Activated CD4-positive, CD25-positive, alpha-beta regulatory T cell (primary cell): ENCODE results near the gene MAD2L1.
"Not testable (repeated sequence)": the region's sequence is repeated elsewhere in the genome, so short reads cannot be mapped to it uniquely, and the experiment has no call there.

Experiments
- DNase-seq, 4 experiments: peaks; one replicate each; lab custom pipeline; 2025; lab: John Stamatoyannopoulos, UW

The MAD2L1 gene

DNA sequence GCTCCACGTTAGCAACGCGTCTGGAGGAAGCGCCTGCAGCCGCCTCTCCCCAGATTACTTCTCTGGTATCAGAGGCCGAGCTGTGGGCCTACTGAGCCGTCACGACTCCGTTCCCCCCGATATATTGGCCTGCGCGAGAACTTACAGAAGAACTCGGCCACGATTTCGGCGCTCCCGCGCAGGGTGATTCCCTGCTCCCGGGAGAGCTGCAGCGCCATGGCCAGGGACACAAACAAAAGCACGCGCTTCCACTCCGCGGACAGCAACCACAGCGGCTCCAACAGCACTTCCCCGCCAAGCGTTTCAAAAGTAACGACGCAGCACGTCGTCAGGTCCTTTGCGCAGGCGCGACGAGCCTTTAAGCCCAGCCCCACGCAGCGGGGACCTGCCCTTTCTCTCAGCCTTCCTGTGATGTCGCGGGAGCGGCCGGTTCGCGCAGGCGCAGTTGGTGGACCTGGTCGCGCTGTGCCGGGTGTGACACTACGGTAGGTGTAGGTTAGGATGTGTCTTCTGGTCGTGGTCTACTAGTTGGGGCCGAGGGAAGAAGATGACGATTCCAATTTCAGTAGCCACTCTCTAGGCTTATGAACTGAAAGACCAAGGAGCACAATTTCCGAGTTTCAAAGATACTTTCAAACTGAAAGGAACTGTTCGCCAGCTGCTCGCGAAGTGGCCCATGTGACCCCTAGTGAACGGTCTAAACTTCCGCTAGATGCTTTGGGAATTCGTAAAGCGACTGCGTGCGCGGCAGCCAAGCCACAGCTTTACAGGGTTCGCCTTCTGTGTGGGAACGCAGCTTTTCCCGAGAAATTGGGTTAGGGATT, at the start of gene MAD2L1:
Gene MAD2L1 (minus strand): TSS at position 332 of the 824 bp plus-strand sequence. CDS start 114 bp downstream, at position 218.
- peak; percentile 96 to 99 (median 97) for DNase-seq

DNA sequence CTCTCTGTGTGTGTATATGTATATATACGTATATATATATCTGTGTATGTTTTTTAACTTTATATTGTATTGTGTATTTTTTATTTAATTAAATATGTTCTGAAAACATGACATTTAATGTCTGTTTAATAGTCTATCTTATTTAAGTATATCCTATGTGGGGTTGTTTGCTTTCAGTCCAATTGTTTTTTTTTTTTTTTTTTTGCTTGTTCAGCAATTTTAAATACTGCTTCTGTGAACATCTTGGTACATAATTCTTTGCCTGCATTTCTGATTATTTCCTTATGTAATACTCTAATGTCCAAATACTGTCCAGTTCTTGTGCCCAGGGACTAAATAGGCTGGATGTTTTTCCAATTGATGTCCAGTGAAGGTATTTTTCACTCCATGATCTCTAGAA, 45.1 kb upstream of the MAD2L1 start:
- DNase-seq, result no peak

- DNase-seq, result no peak
These were observed 42.8 kb upstream of the MAD2L1 start for GRCh38 chr4:120109406-120109805.

DNA sequence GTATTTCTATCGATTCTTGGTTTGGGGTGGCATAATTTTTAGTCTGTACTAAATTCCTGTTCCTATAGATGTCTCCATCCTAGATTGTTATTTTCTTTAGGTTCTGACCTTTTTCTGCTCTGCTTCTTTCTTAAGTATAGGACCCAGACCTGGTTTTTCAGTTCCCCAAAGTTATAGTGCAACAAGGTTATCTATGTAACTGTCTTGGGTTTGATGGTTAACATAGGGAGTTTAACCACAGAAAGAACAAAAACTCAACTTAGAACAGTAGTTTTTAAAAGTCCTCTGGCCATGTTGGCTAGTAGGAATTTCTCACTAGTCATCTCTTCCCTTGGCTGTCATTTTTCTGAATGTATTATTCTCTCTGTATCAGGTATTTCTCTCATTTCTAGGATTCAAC, 38.8 kb upstream of the MAD2L1 start:
- DNase-seq, result no peak

GRCh38 chr4:120096508-120097297, 30.1 kb upstream of the MAD2L1 start:
- DNase-seq, result no peak

DNA sequence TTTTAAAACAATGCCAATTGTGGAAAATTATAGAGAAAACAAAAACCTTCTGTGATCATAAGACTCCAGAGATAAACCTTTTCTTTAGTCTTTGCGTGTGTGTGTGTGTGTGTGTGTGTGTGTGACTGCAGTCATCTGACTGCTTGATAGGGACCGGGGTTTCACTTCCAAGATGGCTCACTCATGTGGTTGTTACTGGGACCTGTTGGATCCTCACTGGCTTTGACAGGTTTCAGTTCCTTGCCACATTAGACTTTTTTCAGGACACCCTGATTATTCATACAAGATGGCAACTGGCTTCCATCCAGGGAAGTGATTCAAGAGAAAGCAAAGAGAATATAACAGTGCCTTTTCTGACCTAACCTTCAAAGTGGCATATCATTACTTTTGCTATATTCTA, 21.9 kb upstream of the MAD2L1 start:
- DNase-seq, result no peak

- not testable (repeated sequence) for DNase-seq
These were observed 21.4 kb upstream of the MAD2L1 start for GRCh38 chr4:120088066-120088465.

- DNase-seq, result no peak
These were observed 19.1 kb upstream of the MAD2L1 start for GRCh38 chr4:120085705-120086104.

GRCh38 chr4:120084327-120084726, 17.7 kb upstream of the MAD2L1 start:
- no peak for DNase-seq

DNA sequence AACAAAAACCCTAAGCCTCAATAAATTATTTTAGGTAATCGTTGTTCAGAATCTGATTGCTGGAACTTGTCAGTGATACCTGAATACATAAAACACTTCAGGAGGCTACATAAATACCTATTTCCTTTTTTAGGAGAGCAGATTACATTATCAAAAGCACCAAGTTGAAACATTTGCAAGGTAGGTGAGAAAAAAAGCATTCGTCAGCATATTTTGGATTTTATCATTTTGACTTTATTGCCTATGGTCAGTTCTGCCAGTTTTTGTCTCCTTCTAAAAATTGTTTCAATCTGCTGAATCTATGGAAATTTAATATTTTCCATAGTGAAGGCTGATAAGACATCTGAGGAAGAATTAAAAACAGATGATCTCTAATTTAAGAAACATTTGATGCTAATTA, 16.5 kb upstream of the MAD2L1 start:
- no peak for DNase-seq

- DNase-seq, result no peak
These were observed 15.6 kb upstream of the MAD2L1 start for GRCh38 chr4:120082251-120082650.

- DNase-seq, result no peak
These were observed 15.1 kb upstream of the MAD2L1 start for GRCh38 chr4:120081726-120082125.

GRCh38 chr4:120080533-120080932, 13.9 kb upstream of the MAD2L1 start:
- no peak for DNase-seq

DNA sequence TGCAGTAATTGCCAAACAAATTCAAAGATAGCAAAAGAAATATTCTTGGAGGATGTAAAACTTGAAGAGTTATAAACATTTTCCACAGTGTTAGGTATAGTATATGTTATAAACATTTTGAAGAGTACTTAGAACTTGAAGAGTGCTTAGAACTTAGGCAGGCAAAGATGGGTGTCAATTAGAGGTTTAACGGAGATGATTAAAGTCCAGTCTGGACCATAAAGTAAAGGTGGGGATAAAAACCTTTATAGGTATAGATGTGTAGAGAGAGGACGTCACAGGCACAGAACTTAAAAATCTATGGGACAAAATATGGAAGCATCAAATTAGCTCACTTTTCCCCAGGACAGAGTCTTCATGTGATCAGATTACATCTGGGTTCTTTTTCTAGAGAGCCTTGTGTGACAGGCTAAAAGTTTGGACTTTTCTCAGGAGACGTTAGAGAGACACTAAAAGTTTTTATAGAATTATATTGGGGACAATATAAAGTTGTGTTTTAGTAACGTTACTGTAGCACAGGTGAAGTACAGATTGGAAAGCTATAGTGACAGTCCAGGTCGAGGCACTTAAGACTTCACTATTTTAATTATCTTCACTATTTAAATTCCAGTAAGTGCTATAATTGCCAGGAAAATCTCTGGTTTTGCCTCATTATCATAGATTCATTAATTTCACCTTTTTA, 13.3 kb upstream of the MAD2L1 start:
- no peak for DNase-seq

DNA sequence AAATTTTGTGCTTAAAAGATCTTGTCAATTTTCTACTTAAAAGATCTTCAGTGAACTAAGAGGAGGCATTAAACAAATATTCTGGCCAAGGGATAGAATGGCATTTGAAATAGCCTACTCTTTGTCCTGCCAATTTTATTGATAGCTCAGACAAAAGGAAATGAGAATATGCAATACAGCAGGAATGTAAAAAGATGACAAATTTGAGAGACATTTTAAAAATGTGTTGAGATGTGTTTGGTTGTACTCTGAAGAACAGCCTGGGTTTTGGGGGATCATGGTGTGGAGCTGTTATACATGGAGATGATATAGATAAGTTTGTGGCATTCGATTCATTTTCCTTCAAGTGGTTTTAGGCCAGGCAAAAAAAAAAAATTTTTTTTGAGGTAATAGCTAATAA, 11.6 kb upstream of the MAD2L1 start:
- DNase-seq, result no peak

GRCh38 chr4:120071192-120071795, 4.6 kb upstream of the MAD2L1 start:
- peak in 3 of 4 experiments; percentile 6 to 10 (median 8) for DNase-seq

DNA sequence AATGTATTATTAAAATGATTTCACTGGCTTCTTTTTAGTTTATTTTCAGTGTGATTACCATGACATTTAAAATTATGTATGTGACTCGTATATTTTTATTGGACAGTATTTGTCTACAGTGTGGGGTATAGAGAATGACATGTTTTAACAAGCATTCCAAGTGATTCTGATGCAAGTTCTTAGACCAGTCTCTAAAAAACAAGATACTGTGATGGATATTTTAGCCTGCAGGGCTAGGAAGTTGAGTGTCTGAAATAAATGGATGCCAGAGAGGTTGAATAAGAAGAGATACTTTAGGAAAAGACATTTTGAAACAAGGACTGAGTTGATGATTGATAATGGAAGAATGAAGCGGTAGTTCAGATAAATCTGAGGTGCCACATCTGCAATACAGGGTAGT, 3.5 kb upstream of the MAD2L1 start:
- DNase-seq, result no peak

GRCh38 chr4:120065974-120066516, 603 bp downstream of the MAD2L1 start:
- DNase-seq, result peak in 1 of 4 experiments; percentile 31

DNA sequence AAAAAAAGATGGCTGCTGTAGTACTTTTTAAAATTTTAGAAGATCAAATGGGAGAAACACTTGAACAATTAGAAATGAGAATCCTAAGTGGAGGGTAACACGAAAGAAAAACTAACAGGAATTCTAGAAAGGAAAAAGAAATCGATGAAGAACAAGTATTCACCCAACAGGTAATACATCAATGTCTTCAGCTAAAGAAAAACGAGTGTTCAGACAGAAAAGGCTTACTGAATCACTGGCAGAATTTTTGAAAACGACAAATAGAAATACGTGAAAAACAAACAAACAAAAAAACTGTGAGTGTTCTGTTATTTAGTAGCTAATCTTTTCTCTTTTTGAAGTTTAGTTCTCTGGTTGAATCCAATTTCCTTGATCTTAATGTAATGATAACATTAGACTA, 1.8 kb downstream of the MAD2L1 start:
- DNase-seq, result no peak

GRCh38 chr4:120063711-120064110, 2.9 kb downstream of the MAD2L1 start:
- DNase-seq, result not testable (repeated sequence)

GRCh38 chr4:120062663-120063195, 3.9 kb downstream of the MAD2L1 start:
- no peak for DNase-seq

GRCh38 chr4:120059036-120059435, 7.6 kb downstream of the MAD2L1 start:
- no peak for DNase-seq
